T-cell (primary cell): ENCODE results near the gene NLRC4. TPM values are rescaled to one million over a fixed set of nuclear protein-coding genes. Genes with fewer than 3 reads are reported as not detected.

Experiments
- ATAC-seq, 4 experiments: fragments of 200-7000 bp in 3 of 4; fragments of 150-1000 bp in 1 of 4; cut with Tn5 transposase; replicated peaks in 1 of 4; 1 replicate in 3 of 4; 2 replicates in 1 of 4; pipeline ENCODE4 v1.10.0; 2021; ENCODE audit warnings: moderate library complexity in 3 of 4, mild to moderate bottlenecking in 2 of 4, moderate number of reproducible peaks in 1 of 4
- CTCF ChIA-PET, 2 donors: fragments of 300-600 bp; sonication (Branson Sonifier 250); formaldehyde crosslinking; loops; one replicate each; lab custom pipeline; 2022; ENCODE audit warnings: antibody characterized with exemption in 2 of 2; lab: Charles Lee
- POLR2A ChIA-PET, 2 donors: fragments of 300-600 bp; sonication (Branson Sonifier 250); formaldehyde crosslinking; loops; one replicate each; lab custom pipeline; 2022; ENCODE audit warnings: antibody characterized with exemption in 2 of 2; lab: Charles Lee
- DNase-seq, 35 experiments: peaks; one replicate each; pipeline versions ENCODE4 v3.0.0 to v3.0.0-alpha.2; 2013 to 2023
- H3K27ac ChIP-seq: one replicate; pipeline ENCODE4 v1.5.1; 2013; ENCODE audit warnings: low read length
- H3K27me3 ChIP-seq, 2 experiments: replicated peaks in 1 of 2; 1 replicate in 1 of 2; 2 replicates in 1 of 2; pipeline versions ENCODE4 v1.6.1 to v1.7.0; 2013; ENCODE audit warnings: low read length in 1 of 2, mixed read lengths in 1 of 2; ENCODE audit not compliant: control insufficient read depth in 2 of 2, insufficient read depth in 2 of 2; ENCODE audit errors: extremely low read depth in 1 of 2
- H3K36me3 ChIP-seq, 2 donors: 1 replicate in 1 of 2; 2 replicates in 1 of 2; pipeline versions ENCODE4 v1.6.1 to v1.7.0; 2013; ENCODE audit warnings: low read length in 1 of 2; ENCODE audit not compliant: control insufficient read depth in 2 of 2, insufficient read depth in 1 of 2; ENCODE audit errors: extremely low read depth in 1 of 2
- H3K4me1 ChIP-seq, 2 experiments: 1 replicate in 1 of 2; 2 replicates in 1 of 2; pipeline versions ENCODE4 v1.6.1 to v1.7.0; 2013; ENCODE audit warnings: low read length in 2 of 2, mixed read lengths in 1 of 2; ENCODE audit not compliant: insufficient read depth in 2 of 2, control insufficient read depth in 1 of 2; ENCODE audit errors: extremely low read depth in 1 of 2
- H3K4me3 ChIP-seq, 2 donors: 1 replicate in 1 of 2; 2 replicates in 1 of 2; pipeline versions ENCODE4 v1.5.1 to v1.7.0; 2013; ENCODE audit warnings: mild to moderate bottlenecking in 2 of 2, low read length in 1 of 2, moderate library complexity in 1 of 2; ENCODE audit not compliant: control insufficient read depth in 1 of 2; ENCODE audit errors: extremely low read depth in 1 of 2
- H3K9me3 ChIP-seq: 2 replicates; pipeline ENCODE4 v1.7.0; 2013
- H3K27ac Mint-ChIP-seq, 2 donors: one replicate each; pipeline ENCODE4 v1.8.0; 2020 to 2021; ENCODE audit warnings: mild to moderate bottlenecking in 2 of 2, mixed read lengths in 2 of 2
- H3K27me3 Mint-ChIP-seq, 2 donors: one replicate each; pipeline ENCODE4 v1.8.0; 2021 to 2022; ENCODE audit warnings: mixed read lengths in 2 of 2
- H3K36me3 Mint-ChIP-seq: one replicate; pipeline ENCODE4 v1.8.0; 2021; ENCODE audit warnings: mixed read lengths
- H3K4me1 Mint-ChIP-seq, 3 donors: one replicate each; pipeline ENCODE4 v1.8.0; 2020 to 2022; ENCODE audit warnings: mixed read lengths in 3 of 3, mild to moderate bottlenecking in 1 of 3
- H3K4me3 Mint-ChIP-seq, 3 donors: one replicate each; pipeline ENCODE4 v1.8.0; 2020 to 2022; ENCODE audit warnings: mild to moderate bottlenecking in 3 of 3, mixed read lengths in 3 of 3, moderate library complexity in 3 of 3
- H3K9me3 Mint-ChIP-seq, 3 donors: one replicate each; pipeline ENCODE4 v1.8.0; 2020 to 2022; ENCODE audit warnings: mixed read lengths in 3 of 3
- WGBS: methylation state at CpG from one replicate; pipeline ENCODE4 v1.1.5; 2013; ENCODE audit warnings: missing lambda C conversion rate; ENCODE audit not compliant: insufficient coverage; 5-methylcytosine and 5-hydroxymethylcytosine counted together
- total RNA-seq, 35 experiments: library from RNA in 6 of 35; stranded (reverse) in 6 of 35; fragments of 120-200 nt in 1 of 35; gene quantifications; one replicate each; pipeline versions ENCODE4 v1.2.1 to v1.2.4 and lab custom pipeline; 2013 to 2026

Gene NLRC4
- total RNA-seq, 5 donors from 2014 or later (not counting 1 experiment from before 2014, with no cell fraction given) = 0.13 to 0.20 TPM; not detected in 3

GRCh38 chr2:32192418-32192817 is 72.3 kb downstream of the NLRC4 start:
- no peak for ATAC-seq
- H3K4me3 Mint-ChIP-seq = no peak overlapping the region
- H3K36me3 ChIP-seq = peaks cover 0 to 31% of the 10 kb centered on the region in 2 donors

GRCh38 chr2:32189011-32189410 is 75.7 kb downstream of the NLRC4 start:
- H3K27ac Mint-ChIP-seq = no peak overlapping the region
- peaks cover 38% of the 10 kb centered on the region for H3K36me3 Mint-ChIP-seq
- no peaks in the 10 kb centered on the region for H3K9me3 Mint-ChIP-seq
- POLR2A ChIA-PET = no interaction called here
- WGBS = no CpG with 5 or more reads among the region's 6 CpGs
- H3K4me1 Mint-ChIP-seq = peaks cover 21 to 27% (median 25%) of the 10 kb centered on the region in 3 donors
- Histone ChIP-seq H3K36me3 (peaks cover 0 to 40% of the 10 kb centered on the region in 2 donors), H3K9me3 (no peaks in the 10 kb centered on the region), H3K4me3 (no peak overlapping the region), H3K4me1 (peaks cover 0 to 6% of the 10 kb centered on the region in 2 experiments), H3K27ac (no peak overlapping the region), H3K27me3 (no peaks in the 10 kb centered on the region)
- no peaks in the 10 kb centered on the region for H3K27me3 Mint-ChIP-seq
- DNase-seq (no peak), ATAC-seq (no peak)
- CTCF ChIA-PET = interaction anchor here in 1 of 2 donors (0.7 kb wide), 1 partner anchor 302 kb away, joined by 3 read pairs; no protein-coding TSS in a partner anchor
- H3K4me3 Mint-ChIP-seq = no peak overlapping the region

More at GRCh38 chr2:32192418-32192817, 72.3 kb downstream of the NLRC4 start:
- Histone ChIP-seq H3K4me1 (peaks cover 0 to 6% of the 10 kb centered on the region in 2 experiments), H3K4me3 (no peak overlapping the region), H3K27me3 (no peaks in the 10 kb centered on the region), H3K9me3 (no peaks in the 10 kb centered on the region), H3K27ac (no peak overlapping the region)
- POLR2A ChIA-PET = no interaction called here
- Mint-ChIP-seq H3K4me1 (peaks cover 18 to 25% (median 25%) of the 10 kb centered on the region in 3 donors), H3K27ac (no peak overlapping the region), H3K36me3 (peaks cover 32% of the 10 kb centered on the region), H3K9me3 (no peaks in the 10 kb centered on the region), H3K27me3 (no peaks in the 10 kb centered on the region)
- DNase-seq = no peak
- WGBS = no CpG with 5 or more reads among the region's 1 CpG
- CTCF ChIA-PET = interaction anchor here in 1 of 2 donors (0.5 kb wide), 1 partner anchor 31 kb away, joined by 3 read pairs; no protein-coding TSS in a partner anchor

GRCh38 chr2:32182667-32183066 is 82.0 kb downstream of the NLRC4 start:
- no peak overlapping the region for H3K4me3 Mint-ChIP-seq

More at GRCh38 chr2:32182667-32183066, 82.0 kb downstream of the NLRC4 start:
- ATAC-seq = no peak
- POLR2A ChIA-PET = no interaction called here
- Histone ChIP-seq H3K9me3 (no peaks in the 10 kb centered on the region), H3K27me3 (no peaks in the 10 kb centered on the region), H3K4me3 (no peak overlapping the region), H3K4me1 (no peaks in the 10 kb centered on the region), H3K36me3 (peaks cover 3 to 54% of the 10 kb centered on the region in 2 donors), H3K27ac (no peak overlapping the region)
- Mint-ChIP-seq H3K27ac (no peak overlapping the region), H3K36me3 (peaks cover 24% of the 10 kb centered on the region), H3K27me3 (no peaks in the 10 kb centered on the region), H3K4me1 (peaks cover 1 to 8% (median 3%) of the 10 kb centered on the region in 3 donors), H3K9me3 (no peaks in the 10 kb centered on the region)
- CTCF ChIA-PET = no interaction called here
- DNase-seq = no peak
- 100% methylated on average over 1 of the region's 6 CpGs for WGBS

Other genes starting within 250 kb of the NLRC4 start
- gene DPY30, start 225.1 kb downstream of the NLRC4 start, total RNA-seq = 10 to 100 TPM; 30.3 to 54.1 (median 45.6) TPM
- gene SPAST, start 201.3 kb downstream of the NLRC4 start, total RNA-seq = 10 to 100 TPM; 17.7 to 21.9 (median 19.9) TPM
- gene SLC30A6, start 99.0 kb downstream of the NLRC4 start, total RNA-seq = 10 to 100 TPM; 13.2 to 19.2 (median 15.5) TPM
- 10 to 100 TPM; 17.1 to 47.5 (median 42.7) TPM for gene YIPF4, start 13.0 kb upstream of the NLRC4 start, total RNA-seq
- 100 to 1,000 TPM; 106 to 179 (median 121) TPM for gene BIRC6, start 92.1 kb upstream of the NLRC4 start, total RNA-seq